GM23338 (cell line): ENCODE data around the gene DAPK2. TPM values are rescaled to one million over a fixed set of nuclear protein-coding genes. Genes with fewer than 3 reads are reported as not detected.

ENCODE experiments used
- ATAC-seq: fragments of 200-7000 bp; cut with Tn5 transposase; 3 replicates; pipeline ENCODE4 v1.9.1; 2020
- DNase-seq: peaks from one replicate; pipeline ENCODE4 v3.0.0-alpha.2; 2015; ENCODE audit warnings: low spot score
- H2AFZ ChIP-seq: fragments of 200-600 bp; sonication (generic); 2 replicates; pipeline ENCODE4 v1.8.0; 2016; ENCODE audit warnings: antibody characterized with exemption, mild to moderate bottlenecking, moderate library complexity
- H3F3A ChIP-seq: fragments of 200-600 bp; sonication (generic); replicated peaks from 2 replicates; pipeline ENCODE4 v1.8.0; 2017; ENCODE audit warnings: antibody characterized with exemption, mixed run types, low read depth
- H3K27ac ChIP-seq: fragments of 200-600 bp; sonication (generic); 2 replicates; pipeline ENCODE4 v1.6.1; 2016; ENCODE audit warnings: low read depth
- H3K27me3 ChIP-seq: fragments of 200-600 bp; sonication (generic); 2 replicates; pipeline ENCODE4 v1.8.0; 2016; ENCODE audit warnings: mild to moderate bottlenecking, mixed run types, moderate library complexity; ENCODE audit not compliant: insufficient read depth
- H3K36me3 ChIP-seq: fragments of 200-600 bp; sonication (generic); 2 replicates; pipeline ENCODE4 v1.8.0; 2016; ENCODE audit warnings: mild to moderate bottlenecking; ENCODE audit not compliant: insufficient read depth
- H3K4me1 ChIP-seq: fragments of 200-600 bp; sonication (generic); 2 replicates; pipeline ENCODE4 v1.8.0; 2016; ENCODE audit warnings: mild to moderate bottlenecking, moderate library complexity; ENCODE audit not compliant: insufficient read depth
- H3K4me2 ChIP-seq: fragments of 200-600 bp; sonication (generic); 2 replicates; pipeline ENCODE4 v1.7.1; 2017; ENCODE audit warnings: mixed run types
- H3K4me3 ChIP-seq: fragments of 200-600 bp; sonication (generic); 2 replicates; pipeline ENCODE4 v1.6.1; 2016; ENCODE audit warnings: mixed run types
- H3K79me2 ChIP-seq: fragments of 200-600 bp; sonication (generic); replicated peaks from 2 replicates; pipeline ENCODE4 v1.8.0; 2017; ENCODE audit warnings: mild to moderate bottlenecking; ENCODE audit not compliant: insufficient read depth
- H3K9me2 ChIP-seq: fragments of 200-600 bp; sonication (generic); 2 replicates; pipeline ENCODE4 v1.8.0; 2017; ENCODE audit not compliant: insufficient read depth
- H4K20me1 ChIP-seq: fragments of 200-600 bp; sonication (generic); replicated peaks from 2 replicates; pipeline ENCODE4 v1.8.0; 2017; ENCODE audit warnings: mild to moderate bottlenecking; ENCODE audit not compliant: insufficient read depth
- H3K27ac Mint-ChIP-seq: 2 replicates; pipeline ENCODE4 v1.8.0; 2020; ENCODE audit warnings: inconsistent platforms, mild to moderate bottlenecking, moderate library complexity, mixed read lengths
- H3K27me3 Mint-ChIP-seq: 3 replicates; pipeline ENCODE4 v1.8.0; 2022; ENCODE audit warnings: low read depth, mild to moderate bottlenecking, moderate library complexity, mixed read lengths, inconsistent platforms; ENCODE audit not compliant: insufficient read depth, poor library complexity
- H3K36me3 Mint-ChIP-seq: 3 replicates; pipeline ENCODE4 v1.8.0; 2021; ENCODE audit warnings: low read depth, mild to moderate bottlenecking, inconsistent platforms, moderate library complexity, mixed read lengths
- H3K4me1 Mint-ChIP-seq: 3 replicates; pipeline ENCODE4 v1.8.0; 2020; ENCODE audit warnings: mild to moderate bottlenecking, inconsistent platforms, mixed read lengths
- H3K4me3 Mint-ChIP-seq: 3 replicates; pipeline ENCODE4 v1.8.0; 2021; ENCODE audit warnings: moderate library complexity, mild to moderate bottlenecking, inconsistent platforms, mixed read lengths
- H3K9me3 Mint-ChIP-seq: 3 replicates; pipeline ENCODE4 v1.8.0; 2020; ENCODE audit warnings: moderate library complexity, mild to moderate bottlenecking, inconsistent platforms, mixed read lengths
- CREB1 ChIP-seq: fragments of 250-450 bp; sonication (Bioruptor Pico); IDR thresholded peaks from 2 replicates; pipeline ENCODE4 v1.5.0; 2020; ENCODE audit warnings: low read depth, mild to moderate bottlenecking, moderate library complexity
- ETS1 ChIP-seq: IDR thresholded peaks from 2 replicates; pipeline ENCODE4 v1.6.1; 2016; ENCODE audit warnings: antibody characterized with exemption
- EZH2 ChIP-seq: fragments of 200-600 bp; sonication (generic); IDR thresholded peaks from one replicate; pipeline ENCODE4 v1.8.0; 2017; ENCODE audit warnings: antibody characterized with exemption, mild to moderate bottlenecking, low read depth; ENCODE audit not compliant: unreplicated experiment
- NANOG ChIP-seq: IDR thresholded peaks from 2 replicates; pipeline ENCODE4 v1.6.1; 2016; ENCODE audit warnings: antibody characterized with exemption, borderline replicate concordance
- STAT1 ChIP-seq: IDR thresholded peaks from one replicate; pipeline ENCODE4 v1.6.1; 2016; ENCODE audit warnings: antibody characterized with exemption; ENCODE audit not compliant: unreplicated experiment
- ZNF331 ChIP-seq: fragments of 250-450 bp; sonication (Bioruptor Pico); IDR thresholded peaks from 2 replicates; pipeline ENCODE4 v1.5.0; 2020; ENCODE audit warnings: low read depth, mild to moderate bottlenecking, moderate library complexity
- ZNF462 ChIP-seq: fragments of 250-450 bp; sonication (Bioruptor Pico); IDR thresholded peaks from 2 replicates; pipeline ENCODE4 v1.5.0; 2020; ENCODE audit warnings: mild to moderate bottlenecking, moderate library complexity
- polyA plus RNA-seq: library from polyadenylated mRNA; unstranded; fragments of >200 nt; fragmentation: Nextera tagmentation; extraction: Ambion mirVana; gene quantifications from 2 replicates; pipeline ENCODE4 v1.2.1, GENCODE V29; 2016
- total RNA-seq: library from RNA; depleted of rRNA; stranded (reverse); fragments of >200 nt; shearing (Covaris generic); gene quantifications from 2 replicates; pipeline ENCODE4 v1.2.3, GENCODE V29; 2014

The DAPK2 gene
- total and polyA plus RNA-seq, 2 experiments from 2014 or later = 1.6 to 3.1 TPM

GRCh38 chr15:63892794-63893441, 153.4 kb downstream of the DAPK2 start:
- Histone ChIP-seq H3K4me2 (no peak overlapping the region), H2AFZ (no peak overlapping the region), H3K27ac (no peak overlapping the region), H3K79me2 (no peaks in the 10 kb centered on the region), H3K4me1 (no peaks in the 10 kb centered on the region), H3K36me3 (no peaks in the 10 kb centered on the region), H4K20me1 (no peaks in the 10 kb centered on the region), H3K4me3 (no peak overlapping the region), H3K9me2 (no peaks in the 10 kb centered on the region), H3F3A (no peaks in the 10 kb centered on the region), H3K27me3 (no peaks in the 10 kb centered on the region)
- DNase-seq (no peak), ATAC-seq (no peak)
- no peaks in the 10 kb centered on the region for H3K27me3 Mint-ChIP-seq
- H3K4me3 Mint-ChIP-seq = no peak overlapping the region
- H3K9me3 Mint-ChIP-seq = no peaks in the 10 kb centered on the region
- no peak for TF ChIP-seq NANOG
- TF ChIP-seq CREB1 = no peak
- TF ChIP-seq ZNF462 (CRISPR knock-in tag) = no peak
- TF ChIP-seq STAT1 = no peak
- TF ChIP-seq EZH2 = no peak
- no peak for TF ChIP-seq ZNF331 (CRISPR knock-in tag)
- no peak for TF ChIP-seq ETS1
- peaks cover 14% of the 10 kb centered on the region for H3K4me1 Mint-ChIP-seq
- H3K27ac Mint-ChIP-seq = no peak overlapping the region
- H3K36me3 Mint-ChIP-seq = no peaks in the 10 kb centered on the region; the same call in 2 of the 3 replicates
